Panc1 (cell line): ENCODE measurements around the gene SCAMP3. TPM values are rescaled to one million over a fixed set of nuclear protein-coding genes. Genes with fewer than 3 reads are reported as not detected.
A peak's percentile ranks its signal among the peaks of the same experiment; 100 is the strongest.
"Not testable (repeated sequence)": the region's sequence is repeated elsewhere in the genome, so short reads cannot be mapped to it uniquely, and the experiment has no call there.

Experiments used
- ATAC-seq: fragments of 200-7000 bp; cut with Tn5 transposase; 2 replicates; pipeline ENCODE4 v1.9.1; 2020; ENCODE audit warnings: mild to moderate bottlenecking, moderate library complexity
- BruUV-seq: library from RNA; stranded (reverse); fragments of 400-500 nt; replicated peaks from 2 replicates; lab custom pipeline; 2021; lab: Mats Ljungman, UMichigan
- CTCF ChIA-PET: fragments of 300-600 bp; sonication (Branson Sonifier 250); formaldehyde crosslinking; loops from one replicate; lab custom pipeline; 2022; ENCODE audit warnings: antibody characterized with exemption; lab: Charles Lee
- POLR2A ChIA-PET: fragments of 300-600 bp; sonication (Branson Sonifier 250); formaldehyde crosslinking; loops from one replicate; lab custom pipeline; 2022; ENCODE audit warnings: antibody characterized with exemption; lab: Charles Lee
- DNase-seq: peaks from one replicate; pipeline ENCODE4 v3.0.0-alpha.2; 2010; ENCODE audit warnings: low read depth, low spot score
- H3K27ac ChIP-seq: 2 replicates; pipeline ENCODE4 v1.5.1; 2011; ENCODE audit warnings: mild to moderate bottlenecking, low read length, inconsistent platforms
- H3K27me3 ChIP-seq: fragments of 200-500 bp; sonication (Bioruptor generic); 2 replicates; pipeline ENCODE4 v1.6.0; 2014; ENCODE audit warnings: low read length, inconsistent platforms; ENCODE audit not compliant: control insufficient read depth, insufficient read depth
- H3K36me3 ChIP-seq: fragments of 200-500 bp; sonication (Bioruptor generic); 2 replicates; pipeline ENCODE4 v1.5.1; 2014; ENCODE audit warnings: inconsistent platforms, mild to moderate bottlenecking, low read length, moderate library complexity; ENCODE audit not compliant: control insufficient read depth, insufficient read depth
- H3K4me1 ChIP-seq: 2 replicates; pipeline ENCODE4 v1.5.1; 2011; ENCODE audit warnings: inconsistent platforms, mild to moderate bottlenecking, low read length, moderate library complexity; ENCODE audit not compliant: control insufficient read depth, insufficient read depth
- H3K4me3 ChIP-seq, 2 experiments: 2 replicates each; pipeline ENCODE4 v1.5.1; 2011 to 2012; ENCODE audit warnings: low read depth in 2 of 2, low read length in 2 of 2, mild to moderate bottlenecking in 2 of 2, inconsistent platforms in 1 of 2, moderate library complexity in 1 of 2
- H3K9me3 ChIP-seq: fragments of 200-500 bp; sonication (Bioruptor generic); 2 replicates; pipeline ENCODE4 v1.5.1; 2014; ENCODE audit warnings: low read depth, mild to moderate bottlenecking, inconsistent platforms, low read length, moderate library complexity; ENCODE audit not compliant: control insufficient read depth, insufficient read depth
- POLR2AphosphoS5 ChIP-seq: IDR thresholded peaks from 2 replicates; pipeline ENCODE4 v1.6.1; 2012; ENCODE audit warnings: mild to moderate bottlenecking, low read depth, low read length, moderate library complexity
- SIN3A ChIP-seq: IDR thresholded peaks from 2 replicates; pipeline ENCODE4 v1.6.1; 2012; ENCODE audit warnings: low read depth, mild to moderate bottlenecking, low read length, moderate library complexity, borderline replicate concordance; ENCODE audit not compliant: insufficient read depth
- TCF7L2 ChIP-seq: IDR thresholded peaks from 2 replicates; pipeline ENCODE4 v1.6.1; 2011; ENCODE audit warnings: mild to moderate bottlenecking, low read depth, low read length, inconsistent platforms
- in situ Hi-C: cut with HindIII; loops from 2 replicates; pipeline ENCODE4 v1.10.0; 2016; ENCODE audit warnings: low sequenced_read_pairs, low pct_unique_long_range_greater_than_20kb
- intact Hi-C: fragments of 100-400 bp; cut with micrococcal nuclease; formaldehyde crosslinking; loops from one replicate; pipeline ENCODE4 v1.10.0; 2022; ENCODE audit not compliant: unreplicated experiment
- total RNA-seq: library from RNA; stranded (reverse); gene quantifications from one replicate; pipeline ENCODE4 v1.2.1, GENCODE V29; 2021; ENCODE audit not compliant: unreplicated experiment
- TF ChIP-seq, protein P1 (sequence below), 2 experiments: IDR thresholded peaks; 2 replicates each; pipeline ENCODE4 v1.6.1; 2011 to 2012; ENCODE audit warnings: low read depth in 2 of 2, control low read depth in 1 of 2, low read length in 1 of 2, mild to moderate bottlenecking in 1 of 2, moderate library complexity in 1 of 2; ENCODE audit not compliant: insufficient read depth in 1 of 2
- TF ChIP-seq, protein P2 (sequence below): fragments of 450-650 bp; IDR thresholded peaks from 2 replicates; pipeline ENCODE4 v1.5.1; 2017; ENCODE audit warnings: mild to moderate bottlenecking

The SCAMP3 gene
- total RNA-seq, 1 experiment from 2014 or later, result 200 TPM

DNA sequence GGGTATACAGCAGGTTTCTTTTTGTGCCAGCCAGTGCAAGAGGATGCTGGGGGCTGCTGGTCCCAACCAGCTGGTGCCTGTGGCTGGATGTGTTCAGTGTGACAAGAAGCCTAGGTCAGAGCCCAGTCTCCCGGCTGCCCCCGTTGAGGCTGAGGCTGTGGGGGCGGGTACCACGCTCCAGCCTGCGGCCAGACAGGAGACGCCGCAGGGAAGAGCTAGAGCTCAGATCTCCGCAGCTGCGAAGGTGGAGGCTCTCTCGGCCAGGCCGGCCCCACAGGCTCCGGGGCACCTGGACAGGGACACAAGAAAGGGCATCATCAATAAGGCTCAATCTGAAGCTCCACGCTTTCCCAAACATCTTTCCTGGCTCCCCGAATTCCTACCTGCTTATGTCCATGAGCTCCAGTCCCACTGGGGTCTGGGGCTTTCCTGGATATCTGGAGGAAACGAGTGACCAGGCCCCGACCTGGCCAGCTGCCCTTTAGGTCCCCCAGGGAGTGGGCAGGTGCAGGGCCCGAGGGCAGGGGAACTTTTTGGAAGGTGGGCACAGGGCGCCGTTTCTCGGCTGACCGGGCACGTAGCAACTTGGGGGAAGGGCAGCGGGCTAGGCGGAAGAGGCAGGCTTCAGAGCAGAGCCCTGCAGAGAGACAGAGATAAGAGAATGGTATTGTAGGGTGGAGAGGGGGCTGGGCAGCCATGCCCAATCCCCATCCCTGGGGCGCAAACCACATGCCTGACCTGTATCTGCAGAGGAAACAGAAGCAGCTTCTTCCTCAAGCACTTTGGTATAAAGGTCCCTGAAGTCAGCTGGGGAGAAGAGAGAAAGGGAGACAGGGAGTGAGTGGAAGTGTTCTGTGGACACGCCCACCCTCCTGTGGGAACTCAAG, 14.2 kb downstream of the SCAMP3 start:
- ATAC-seq (no peak), DNase-seq (no peak)
- TF ChIP-seq POLR2AphosphoS5 (no peak), TCF7L2 (no peak), SIN3A (no peak)
- TF ChIP-seq, protein P1, sequence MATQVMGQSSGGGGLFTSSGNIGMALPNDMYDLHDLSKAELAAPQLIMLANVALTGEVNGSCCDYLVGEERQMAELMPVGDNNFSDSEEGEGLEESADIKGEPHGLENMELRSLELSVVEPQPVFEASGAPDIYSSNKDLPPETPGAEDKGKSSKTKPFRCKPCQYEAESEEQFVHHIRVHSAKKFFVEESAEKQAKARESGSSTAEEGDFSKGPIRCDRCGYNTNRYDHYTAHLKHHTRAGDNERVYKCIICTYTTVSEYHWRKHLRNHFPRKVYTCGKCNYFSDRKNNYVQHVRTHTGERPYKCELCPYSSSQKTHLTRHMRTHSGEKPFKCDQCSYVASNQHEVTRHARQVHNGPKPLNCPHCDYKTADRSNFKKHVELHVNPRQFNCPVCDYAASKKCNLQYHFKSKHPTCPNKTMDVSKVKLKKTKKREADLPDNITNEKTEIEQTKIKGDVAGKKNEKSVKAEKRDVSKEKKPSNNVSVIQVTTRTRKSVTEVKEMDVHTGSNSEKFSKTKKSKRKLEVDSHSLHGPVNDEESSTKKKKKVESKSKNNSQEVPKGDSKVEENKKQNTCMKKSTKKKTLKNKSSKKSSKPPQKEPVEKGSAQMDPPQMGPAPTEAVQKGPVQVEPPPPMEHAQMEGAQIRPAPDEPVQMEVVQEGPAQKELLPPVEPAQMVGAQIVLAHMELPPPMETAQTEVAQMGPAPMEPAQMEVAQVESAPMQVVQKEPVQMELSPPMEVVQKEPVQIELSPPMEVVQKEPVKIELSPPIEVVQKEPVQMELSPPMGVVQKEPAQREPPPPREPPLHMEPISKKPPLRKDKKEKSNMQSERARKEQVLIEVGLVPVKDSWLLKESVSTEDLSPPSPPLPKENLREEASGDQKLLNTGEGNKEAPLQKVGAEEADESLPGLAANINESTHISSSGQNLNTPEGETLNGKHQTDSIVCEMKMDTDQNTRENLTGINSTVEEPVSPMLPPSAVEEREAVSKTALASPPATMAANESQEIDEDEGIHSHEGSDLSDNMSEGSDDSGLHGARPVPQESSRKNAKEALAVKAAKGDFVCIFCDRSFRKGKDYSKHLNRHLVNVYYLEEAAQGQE (IDR thresholded peaks at IDR 0.05; ENCODE audit: insufficient read depth in 1 of 2, low read depth in 2 of 2, low read length in 1 of 2), result no peak
- TF ChIP-seq, protein P2, sequence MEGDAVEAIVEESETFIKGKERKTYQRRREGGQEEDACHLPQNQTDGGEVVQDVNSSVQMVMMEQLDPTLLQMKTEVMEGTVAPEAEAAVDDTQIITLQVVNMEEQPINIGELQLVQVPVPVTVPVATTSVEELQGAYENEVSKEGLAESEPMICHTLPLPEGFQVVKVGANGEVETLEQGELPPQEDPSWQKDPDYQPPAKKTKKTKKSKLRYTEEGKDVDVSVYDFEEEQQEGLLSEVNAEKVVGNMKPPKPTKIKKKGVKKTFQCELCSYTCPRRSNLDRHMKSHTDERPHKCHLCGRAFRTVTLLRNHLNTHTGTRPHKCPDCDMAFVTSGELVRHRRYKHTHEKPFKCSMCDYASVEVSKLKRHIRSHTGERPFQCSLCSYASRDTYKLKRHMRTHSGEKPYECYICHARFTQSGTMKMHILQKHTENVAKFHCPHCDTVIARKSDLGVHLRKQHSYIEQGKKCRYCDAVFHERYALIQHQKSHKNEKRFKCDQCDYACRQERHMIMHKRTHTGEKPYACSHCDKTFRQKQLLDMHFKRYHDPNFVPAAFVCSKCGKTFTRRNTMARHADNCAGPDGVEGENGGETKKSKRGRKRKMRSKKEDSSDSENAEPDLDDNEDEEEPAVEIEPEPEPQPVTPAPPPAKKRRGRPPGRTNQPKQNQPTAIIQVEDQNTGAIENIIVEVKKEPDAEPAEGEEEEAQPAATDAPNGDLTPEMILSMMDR, result no peak
- BruUV-seq, result no TSS peak
- Histone ChIP-seq H3K4me3 (no peak overlapping the region), H3K27ac (no peak overlapping the region), H3K4me1 (peaks cover 16% of the 10 kb centered on the region), H3K36me3 (no peaks in the 10 kb centered on the region), H3K27me3 (no peaks in the 10 kb centered on the region), H3K9me3 (no peaks in the 10 kb centered on the region)
- intact Hi-C loops, result no loop called here
- ChIA-PET CTCF (no interaction called here), POLR2A (no interaction called here)
- in situ Hi-C loops, result no loop called here

DNA sequence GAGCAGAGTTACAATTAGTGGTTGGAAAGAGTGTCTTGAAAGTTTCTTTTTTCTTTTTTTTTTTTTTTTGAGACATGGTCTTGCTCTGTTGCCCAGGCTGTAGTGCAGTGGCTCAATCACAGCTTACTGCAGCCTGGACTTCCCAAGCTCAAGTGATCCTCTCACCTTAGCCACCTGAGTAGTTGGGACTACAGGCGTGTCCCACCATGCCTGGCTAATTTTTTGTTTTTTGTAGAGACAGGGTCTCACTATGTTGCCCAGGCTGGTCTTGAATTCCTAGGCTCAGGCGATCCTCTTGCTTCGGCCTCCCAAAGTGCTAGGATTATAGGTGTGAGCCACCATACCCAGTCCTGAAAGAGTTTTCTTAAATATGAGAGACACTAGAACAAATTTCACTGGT, 15.4 kb downstream of the SCAMP3 start:
- CTCF ChIA-PET, ATAC-seq, BruUV-seq, DNase-seq, intact Hi-C loops, H3K27me3 ChIP-seq, in situ Hi-C loops, H3K27ac ChIP-seq, H3K4me3 ChIP-seq, H3K36me3 ChIP-seq, H3K9me3 ChIP-seq: not testable (repeated sequence)
- POLR2A ChIA-PET, result interaction anchor here (0.6 kb wide), 1 partner anchor 51 kb away, joined by 6 read pairs; no protein-coding TSS in a partner anchor
- H3K4me1 ChIP-seq, result peaks cover 21% of the 10 kb centered on the region

DNA sequence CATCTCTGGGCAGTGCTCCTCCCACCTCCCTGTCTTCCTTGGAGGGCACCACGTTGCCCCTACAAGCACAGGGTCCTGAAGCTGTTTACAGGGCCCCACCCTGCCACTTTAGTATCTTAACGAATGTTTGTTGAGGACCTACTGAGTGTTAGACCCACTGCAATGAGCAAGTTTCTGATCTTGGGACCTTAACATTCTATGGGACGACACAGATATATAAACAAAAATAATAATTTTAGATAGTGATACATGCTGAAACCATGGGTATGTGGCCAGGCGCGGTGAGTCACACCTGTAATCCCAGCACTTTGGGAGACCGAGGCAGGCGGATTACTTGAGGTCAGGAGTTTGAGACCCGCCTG, 17.0 kb downstream of the SCAMP3 start:
- intact Hi-C loops, result no loop called here
- no TSS peak for BruUV-seq
- peak overlapping the region; percentile 60 to 85 for H3K4me3 ChIP-seq
- no peaks in the 10 kb centered on the region for H3K9me3 ChIP-seq
- TF ChIP-seq, protein P2, result no peak
- no peak for ATAC-seq
- H3K36me3 ChIP-seq, result no peaks in the 10 kb centered on the region
- CTCF ChIA-PET, result interaction anchor here (1.2 kb wide), 1 partner anchor 8 kb away, joined by 3 read pairs; no protein-coding TSS in a partner anchor
- H3K4me1 ChIP-seq, result peaks cover 24% of the 10 kb centered on the region
- peak overlapping the region; percentile 95 for H3K27ac ChIP-seq
- no peak for DNase-seq
- POLR2A ChIA-PET, result interaction anchor here (0.7 kb wide), 1 partner anchor 35 kb away, joined by 6 read pairs; no protein-coding TSS in a partner anchor
- in situ Hi-C loops, result no loop called here
- H3K27me3 ChIP-seq, result no peaks in the 10 kb centered on the region
